IPS-18c (cell line): ENCODE measurements around the gene PRAMEF8.
"Not testable (repeated sequence)": the region's sequence is repeated elsewhere in the genome, so short reads cannot be mapped to it uniquely, and the experiment has no call there.

Experiments used
- H3K4me3 ChIP-seq: 2 replicates; pipeline ENCODE4 v1.7.0; 2013; ENCODE audit warnings: low read depth, mild to moderate bottlenecking, low read length, moderate library complexity; ENCODE audit not compliant: insufficient read depth
- H3K9me3 ChIP-seq: one replicate; pipeline ENCODE4 v1.6.1; 2013; ENCODE audit warnings: mild to moderate bottlenecking, low read length, moderate library complexity; ENCODE audit not compliant: control insufficient read depth, insufficient read depth

Gene PRAMEF8

DNA sequence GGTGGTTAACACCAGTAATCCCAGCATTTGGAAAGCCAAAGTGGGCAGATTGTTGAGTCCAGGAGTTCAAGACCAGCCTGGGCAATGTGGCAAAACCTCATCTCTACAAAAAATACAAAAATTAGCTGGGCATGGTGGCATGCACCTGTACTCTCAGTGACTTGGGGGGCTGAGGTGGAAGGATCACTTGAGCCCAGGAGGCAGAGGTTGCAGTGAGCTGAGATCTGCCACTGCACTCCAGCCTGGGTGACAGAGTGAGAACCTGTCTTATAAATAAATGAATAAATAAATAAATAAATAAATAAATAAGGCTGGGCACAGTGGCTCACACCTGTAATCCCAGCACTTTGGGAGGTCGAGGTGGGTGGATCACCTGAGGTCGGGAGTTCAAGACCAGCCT, 52.9 kb downstream of the PRAMEF8 start:
- not testable (repeated sequence) for H3K4me3 ChIP-seq
- peaks cover 20% of the 10 kb centered on the region for H3K9me3 ChIP-seq
